Stimulated activated CD8-positive, alpha-beta memory T cell treated with anti-CD3 and anti-CD28 coated beads, Interleukin-7, amount 100 ng/mL, for 24 hours (primary cell): Measurements from ENCODE around the gene SIAH2.
"Not testable (repeated sequence)": the region's sequence is repeated elsewhere in the genome, so short reads cannot be mapped to it uniquely, and the experiment has no call there.

Source experiments
- DNase-seq: peaks from one replicate; pipeline ENCODE4 v3.0.0-alpha.2; 2020; ENCODE audit warnings: low read depth

The SIAH2 gene

DNA sequence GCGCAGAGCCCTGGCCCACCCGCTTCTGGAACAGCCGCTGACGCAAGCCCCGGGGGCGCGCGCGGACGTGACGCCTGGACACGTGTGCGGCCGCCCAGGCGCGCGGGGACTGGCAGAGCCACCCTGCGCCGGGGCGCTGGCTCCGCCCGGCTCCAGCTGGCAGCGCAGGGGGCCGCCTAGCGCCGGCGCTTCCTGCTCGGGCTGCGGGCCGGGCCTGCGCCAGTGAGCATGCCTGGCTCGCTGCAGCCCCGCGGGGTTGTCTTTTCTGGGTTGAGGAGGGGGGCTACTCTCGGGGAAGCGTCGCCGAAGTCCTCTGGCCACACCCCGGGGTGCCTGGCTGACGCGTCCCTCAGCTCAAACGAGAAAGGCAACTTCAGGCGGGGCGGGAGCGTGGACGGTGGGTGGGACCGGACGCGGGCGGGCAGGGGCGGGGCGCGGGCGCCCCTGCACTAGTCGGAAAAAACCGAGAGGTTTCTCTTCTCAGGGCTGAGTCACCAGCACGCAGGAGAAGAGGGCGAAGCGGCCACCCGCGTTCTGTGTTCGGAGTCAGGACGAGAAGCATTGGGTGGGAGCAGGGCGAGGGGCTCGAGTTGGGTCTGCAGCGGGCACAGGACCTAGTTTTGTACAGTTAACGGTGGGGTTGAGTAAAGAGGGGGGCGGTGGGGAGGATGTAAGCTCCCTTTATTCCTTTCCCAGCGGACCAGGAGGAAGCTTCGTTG is at the start of gene SIAH2:
Gene SIAH2, minus strand, starts transcription at position 48 of the 719 bp plus-strand sequence. CDS start 320 bp downstream, outside the sequence.
- peak; percentile 84 for DNase-seq

- no peak for DNase-seq
These were observed 49.0 kb upstream of the SIAH2 start for GRCh38 chr3:150811984-150812383.

DNA sequence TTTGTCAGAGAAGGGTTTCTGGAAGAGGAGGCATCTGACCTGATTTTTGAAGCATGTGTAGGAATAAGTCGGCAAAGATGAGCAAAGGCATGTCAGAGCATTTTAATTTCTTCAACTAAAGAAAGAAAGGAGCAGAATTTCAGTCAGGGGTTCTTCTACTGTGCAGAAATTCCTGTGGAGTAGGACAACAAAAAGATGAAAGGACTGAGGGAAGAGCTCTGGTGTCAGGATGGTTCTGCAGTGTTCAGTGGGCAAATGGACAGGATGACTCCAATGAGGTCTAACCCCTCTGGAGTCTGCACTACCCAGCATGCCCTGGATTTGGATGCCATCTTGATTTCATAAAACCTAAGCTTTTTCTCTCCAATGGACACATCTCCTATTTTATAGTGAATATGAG is 47.7 kb upstream of the SIAH2 start:
- no peak for DNase-seq

- no peak for DNase-seq
These were observed 43.3 kb upstream of the SIAH2 start for GRCh38 chr3:150806185-150806835.

- no peak for DNase-seq
These were observed 42.4 kb upstream of the SIAH2 start for GRCh38 chr3:150805354-150805753.

GRCh38 chr3:150803440-150803985 is 40.5 kb upstream of the SIAH2 start:
- DNase-seq: no peak

DNA sequence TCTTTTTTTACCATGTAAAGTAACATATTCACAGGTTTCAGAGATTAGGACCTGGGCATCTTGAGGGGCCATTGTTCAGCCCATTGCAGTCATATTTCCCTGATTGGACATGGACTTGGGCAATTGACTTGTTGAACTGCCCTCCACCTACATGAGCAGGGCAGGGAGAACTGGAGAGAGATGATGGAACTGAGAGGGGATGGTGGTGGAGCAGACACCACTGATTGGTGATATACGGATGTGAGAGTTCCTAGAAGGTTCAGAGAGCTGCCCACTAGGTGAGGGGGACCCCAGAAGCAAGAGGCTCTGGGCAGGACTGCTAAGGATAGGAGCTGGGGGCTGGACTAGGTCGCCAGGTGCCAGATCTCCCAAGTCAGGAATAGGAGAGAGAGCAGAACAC is 37.8 kb upstream of the SIAH2 start:
- no peak for DNase-seq

GRCh38 chr3:150798122-150798618 is 35.2 kb upstream of the SIAH2 start:
- DNase-seq: no peak

- no peak for DNase-seq
These were observed 34.2 kb upstream of the SIAH2 start for GRCh38 chr3:150797155-150797554.

DNA sequence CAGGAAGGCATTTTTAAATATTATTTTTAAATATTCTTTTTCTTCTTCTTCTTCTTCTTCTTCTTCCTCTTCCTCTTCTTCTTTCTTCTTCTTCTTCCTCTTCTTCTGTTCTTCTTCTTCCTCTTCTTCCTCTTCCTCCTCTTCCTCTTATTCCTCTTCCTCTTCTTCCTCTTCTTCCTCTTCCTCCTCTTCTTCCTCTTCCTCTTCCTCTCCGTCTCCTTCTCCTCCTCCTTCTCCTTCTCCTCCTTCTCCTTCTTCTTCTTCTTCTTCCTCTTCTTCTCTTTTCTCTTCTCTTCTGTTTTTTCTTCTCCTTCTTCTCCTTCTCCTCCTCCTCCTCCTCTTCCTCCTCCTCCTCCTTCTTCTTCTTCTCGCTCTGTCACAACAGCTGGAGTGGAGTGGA is 33.6 kb upstream of the SIAH2 start:
- DNase-seq: not testable (repeated sequence)

DNA sequence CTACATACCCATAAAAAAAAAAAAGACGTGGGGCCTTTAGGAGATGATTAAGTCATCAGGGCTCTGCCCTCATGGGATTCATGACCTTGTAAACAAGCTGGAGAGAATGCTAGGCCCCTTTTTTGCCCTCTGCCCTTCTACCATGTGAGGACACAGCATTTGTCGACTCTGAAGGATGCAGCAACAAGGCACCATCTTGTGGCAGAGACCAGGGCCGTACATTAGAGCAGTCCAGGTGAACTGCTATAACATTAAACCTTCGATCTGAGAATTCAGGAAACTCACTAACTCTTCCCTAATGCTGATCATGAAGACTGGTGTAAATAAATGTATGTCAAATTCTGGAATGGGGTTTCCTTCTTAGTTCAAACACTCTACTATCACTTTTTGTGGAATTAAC is 30.7 kb upstream of the SIAH2 start:
- DNase-seq: no peak

- no peak for DNase-seq
These were observed 27.7 kb upstream of the SIAH2 start for GRCh38 chr3:150790629-150791028.

DNA sequence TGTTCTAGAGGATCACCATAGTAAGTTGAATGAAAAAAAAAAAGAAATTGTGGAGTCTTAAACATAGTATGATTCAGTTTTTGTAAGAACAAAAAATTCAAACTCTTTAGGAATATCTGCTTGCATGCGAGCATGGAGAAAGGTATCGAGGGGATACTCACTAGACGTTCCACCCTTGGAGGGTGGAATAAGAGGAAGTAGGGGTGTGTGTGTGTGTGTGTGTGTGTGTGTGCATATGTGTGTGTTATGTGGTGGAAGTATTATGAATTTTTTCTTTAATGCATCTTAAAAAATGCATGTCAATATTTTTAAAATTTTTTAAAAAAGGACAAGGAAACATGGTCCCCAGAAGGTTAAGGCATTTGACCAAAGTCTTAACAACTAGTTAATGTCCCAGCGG is 26.5 kb upstream of the SIAH2 start:
- no peak for DNase-seq

- peak; percentile 65 for DNase-seq
These were observed 24.9 kb upstream of the SIAH2 start for GRCh38 chr3:150787741-150788370.

- no peak for DNase-seq
These were observed 23.8 kb upstream of the SIAH2 start for GRCh38 chr3:150786791-150787190.

DNA sequence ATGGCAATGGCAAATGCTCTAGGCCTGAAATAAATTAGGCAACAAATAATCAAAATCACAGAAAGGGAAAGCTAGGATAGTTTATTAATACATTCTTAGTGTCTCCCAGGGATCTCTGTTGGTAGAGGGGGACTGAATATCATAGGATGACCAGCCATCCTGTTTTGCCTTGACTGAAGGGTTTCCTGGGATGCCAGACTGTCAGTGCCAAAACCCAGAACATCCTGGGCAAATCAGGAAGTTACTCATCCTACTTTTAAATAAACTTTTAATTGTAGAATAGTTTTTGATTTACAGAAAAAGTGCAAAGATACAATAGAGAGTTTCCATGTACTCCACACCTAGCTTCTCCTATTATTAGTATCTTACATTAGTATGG is 21.8 kb upstream of the SIAH2 start:
- DNase-seq: no peak

GRCh38 chr3:150783920-150784746 is 21.2 kb upstream of the SIAH2 start:
- DNase-seq: no peak

- DNase-seq: no peak
These were observed 20.3 kb upstream of the SIAH2 start for GRCh38 chr3:150783316-150783715.

GRCh38 chr3:150779402-150779858 is 16.5 kb upstream of the SIAH2 start:
- no peak for DNase-seq

DNA sequence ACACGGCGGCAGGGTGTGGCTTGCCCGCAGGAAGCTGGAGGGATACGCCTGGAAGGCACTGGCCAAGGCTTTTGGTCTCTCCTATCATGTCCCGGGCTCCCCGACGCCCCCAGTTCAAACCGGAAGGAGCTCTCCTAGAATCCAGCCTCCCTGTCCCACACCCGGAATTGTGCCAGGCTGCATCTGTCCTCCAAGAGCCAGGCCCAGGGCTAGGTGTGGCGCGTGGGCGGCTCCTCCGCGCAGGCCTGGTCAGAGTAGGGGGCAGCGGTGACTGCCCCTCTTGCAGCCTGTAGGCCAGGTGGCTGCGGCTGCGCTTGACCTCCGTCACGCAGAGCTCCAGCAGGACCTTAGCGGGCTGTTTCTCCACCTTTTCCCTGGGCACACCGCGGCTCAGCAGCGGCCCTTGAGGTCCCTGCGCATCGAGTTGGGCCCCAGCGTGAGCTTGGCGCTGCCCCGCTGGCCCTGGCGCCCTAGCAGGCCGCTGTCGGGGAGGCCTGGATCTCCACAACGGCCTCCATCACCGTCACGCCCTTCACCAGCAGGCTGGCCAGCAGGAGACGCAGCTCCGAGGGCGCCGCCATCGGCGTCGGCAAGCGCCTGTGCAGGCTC is 15.9 kb upstream of the SIAH2 start:
- no peak for DNase-seq

DNA sequence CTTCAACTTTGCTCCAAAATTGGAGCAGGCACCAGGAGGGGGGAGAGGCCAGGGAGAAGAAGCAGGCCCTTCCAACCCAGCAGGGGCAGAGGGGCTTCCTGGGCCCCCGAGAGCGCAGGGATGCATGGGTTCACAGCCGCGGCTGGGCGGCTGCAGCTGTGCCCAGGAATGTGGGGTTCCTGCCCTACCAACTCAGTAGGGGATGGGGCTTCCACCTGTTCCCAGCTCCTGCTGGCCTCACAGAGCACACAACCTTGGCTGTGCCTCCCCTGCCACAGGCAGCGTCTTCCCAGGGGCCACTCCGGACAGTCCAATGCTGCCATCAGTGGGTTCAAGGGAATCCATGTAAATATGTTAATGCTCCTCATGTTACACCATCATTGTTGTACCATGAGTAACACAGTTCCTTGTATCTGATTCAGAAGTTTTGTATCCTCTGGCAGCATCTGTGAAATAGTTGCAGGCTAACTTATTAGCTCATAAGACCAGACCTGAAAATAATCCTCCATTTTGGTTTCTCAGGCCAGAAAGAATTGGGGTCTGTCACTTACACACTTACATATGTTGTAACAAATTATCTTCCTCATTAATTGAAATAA is 12.1 kb upstream of the SIAH2 start:
- no peak for DNase-seq
